Osteocyte (in vitro differentiated cells): ENCODE results near the gene MST1. TPM values are rescaled to one million over a fixed set of nuclear protein-coding genes. Genes with fewer than 3 reads are reported as not detected.

Experiments
- DNase-seq: peaks from one replicate; pipeline ENCODE4 v3.0.0; 2021; ENCODE audit warnings: mixed read lengths; ENCODE audit not compliant: unreplicated experiment; ENCODE audit errors: extremely low spot score
- H3K27ac Mint-ChIP-seq: one replicate; pipeline ENCODE4 v1.8.0; 2021; ENCODE audit warnings: mild to moderate bottlenecking, mixed read lengths; ENCODE audit not compliant: unreplicated experiment
- H3K27me3 Mint-ChIP-seq: one replicate; pipeline ENCODE4 v1.8.0; 2021; ENCODE audit warnings: mixed read lengths; ENCODE audit not compliant: unreplicated experiment
- H3K36me3 Mint-ChIP-seq: one replicate; pipeline ENCODE4 v1.8.0; 2021; ENCODE audit warnings: mixed read lengths; ENCODE audit not compliant: unreplicated experiment
- H3K4me1 Mint-ChIP-seq: one replicate; pipeline ENCODE4 v1.8.0; 2021; ENCODE audit warnings: mixed read lengths; ENCODE audit not compliant: unreplicated experiment
- H3K4me3 Mint-ChIP-seq: one replicate; pipeline ENCODE4 v1.8.0; 2021; ENCODE audit warnings: mild to moderate bottlenecking, moderate library complexity, mixed read lengths; ENCODE audit not compliant: unreplicated experiment
- H3K9me3 Mint-ChIP-seq: one replicate; pipeline ENCODE4 v1.8.0; 2021; ENCODE audit warnings: mixed read lengths; ENCODE audit not compliant: unreplicated experiment
- total RNA-seq: library from RNA; stranded (reverse); gene quantifications from 2 replicates; pipeline ENCODE4 v1.2.1, GENCODE V29; 2021
- TF ChIP-seq, protein P1 (sequence below): fragments of 200-600 bp; sonication (generic); IDR thresholded peaks from 2 replicates; pipeline ENCODE4 v1.5.0; 2021; ENCODE audit warnings: antibody characterized with exemption, mild to moderate bottlenecking, moderate library complexity

Gene MST1
- total RNA-seq, 1 donor from 2014 or later: 38.3 TPM

DNA sequence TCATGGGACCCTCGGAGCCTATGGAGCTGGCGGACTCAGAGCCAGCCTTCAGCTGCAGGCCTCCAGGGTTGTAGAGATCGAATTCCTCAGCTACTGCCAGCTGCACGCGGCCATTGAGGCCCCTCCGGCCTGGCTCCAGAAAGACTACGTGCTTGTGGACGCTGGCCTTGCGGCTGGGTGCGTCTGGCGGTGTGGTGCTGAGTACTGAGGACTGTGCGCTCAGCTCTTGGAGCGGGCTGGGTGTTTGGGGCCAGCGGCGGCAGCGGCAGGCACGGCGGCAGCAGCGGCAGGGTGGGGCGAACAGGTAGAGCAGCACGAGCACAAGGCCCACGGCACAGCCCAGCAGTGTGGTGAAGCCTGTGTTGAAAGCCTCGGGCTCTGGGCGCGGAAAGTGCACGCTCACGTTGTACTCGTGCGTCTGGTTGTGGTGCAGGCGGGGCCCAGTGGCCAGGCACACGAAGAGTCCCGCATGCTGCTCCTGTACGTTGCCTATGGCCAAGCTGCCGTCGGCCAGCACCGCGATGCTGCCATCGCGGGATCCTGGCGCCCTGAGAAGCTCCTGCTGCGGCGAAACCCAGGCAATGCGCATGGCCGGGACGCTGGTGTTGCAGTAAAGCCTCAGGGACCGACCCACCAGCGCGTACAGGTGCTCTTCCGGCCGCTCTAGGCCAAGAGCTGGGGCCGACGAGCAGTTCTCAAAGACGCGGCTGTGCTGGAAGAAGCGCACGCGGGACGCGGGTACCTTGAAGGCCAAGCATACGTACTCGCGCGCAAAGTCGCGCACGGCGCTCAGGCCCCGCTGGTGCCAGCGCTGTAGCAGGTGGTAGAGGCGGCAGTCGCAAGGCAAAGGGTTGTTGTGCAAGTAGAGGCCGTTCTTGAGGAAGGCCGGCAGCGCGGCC, 28.9 kb upstream of the MST1 start:
- TF ChIP-seq, protein P1, sequence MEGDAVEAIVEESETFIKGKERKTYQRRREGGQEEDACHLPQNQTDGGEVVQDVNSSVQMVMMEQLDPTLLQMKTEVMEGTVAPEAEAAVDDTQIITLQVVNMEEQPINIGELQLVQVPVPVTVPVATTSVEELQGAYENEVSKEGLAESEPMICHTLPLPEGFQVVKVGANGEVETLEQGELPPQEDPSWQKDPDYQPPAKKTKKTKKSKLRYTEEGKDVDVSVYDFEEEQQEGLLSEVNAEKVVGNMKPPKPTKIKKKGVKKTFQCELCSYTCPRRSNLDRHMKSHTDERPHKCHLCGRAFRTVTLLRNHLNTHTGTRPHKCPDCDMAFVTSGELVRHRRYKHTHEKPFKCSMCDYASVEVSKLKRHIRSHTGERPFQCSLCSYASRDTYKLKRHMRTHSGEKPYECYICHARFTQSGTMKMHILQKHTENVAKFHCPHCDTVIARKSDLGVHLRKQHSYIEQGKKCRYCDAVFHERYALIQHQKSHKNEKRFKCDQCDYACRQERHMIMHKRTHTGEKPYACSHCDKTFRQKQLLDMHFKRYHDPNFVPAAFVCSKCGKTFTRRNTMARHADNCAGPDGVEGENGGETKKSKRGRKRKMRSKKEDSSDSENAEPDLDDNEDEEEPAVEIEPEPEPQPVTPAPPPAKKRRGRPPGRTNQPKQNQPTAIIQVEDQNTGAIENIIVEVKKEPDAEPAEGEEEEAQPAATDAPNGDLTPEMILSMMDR: no peak
- Mint-ChIP-seq H3K27ac (no peak overlapping the region), H3K9me3 (no peaks in the 10 kb centered on the region), H3K36me3 (peaks cover 6% of the 10 kb centered on the region), H3K27me3 (no peaks in the 10 kb centered on the region), H3K4me3 (peak overlapping the region; percentile 79), H3K4me1 (peaks cover 21% of the 10 kb centered on the region)
- DNase-seq: no peak

DNA sequence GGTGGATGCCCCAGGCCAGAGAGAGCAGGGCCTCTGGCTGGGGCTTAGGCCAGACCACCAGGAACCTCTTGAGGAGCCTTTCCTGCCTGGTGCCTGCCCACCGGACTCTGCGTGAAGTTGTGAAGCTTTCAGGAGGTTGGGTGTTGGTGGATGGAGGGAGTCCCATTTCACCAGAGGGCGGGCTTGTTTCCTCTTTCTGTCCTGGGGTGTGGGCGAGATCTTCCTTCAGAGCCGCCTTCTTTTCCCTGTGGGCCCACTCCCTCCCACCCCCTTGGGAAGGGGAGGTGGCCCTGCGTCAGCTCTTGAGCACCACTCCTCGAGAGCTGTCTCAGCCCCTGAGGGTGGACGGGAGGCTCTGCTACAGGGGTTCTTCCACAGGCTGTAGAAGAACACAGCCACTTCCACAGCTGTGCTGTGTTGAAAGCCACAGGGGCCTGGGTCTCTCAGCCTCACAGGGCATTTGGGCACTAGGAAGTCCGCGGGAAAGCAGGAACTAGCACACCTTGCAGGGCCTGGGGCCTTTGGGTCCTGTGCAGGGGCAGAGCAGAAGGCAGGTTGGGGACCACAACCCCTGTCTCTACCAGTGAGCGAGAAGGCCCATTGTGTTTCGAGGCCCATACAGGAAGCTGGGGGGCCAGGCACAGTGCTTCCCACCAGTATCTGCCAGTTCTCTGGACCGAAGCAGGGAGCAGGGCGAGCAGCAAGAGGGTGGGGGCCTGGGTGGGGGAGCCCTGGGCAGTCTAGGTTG, 28.1 kb upstream of the MST1 start:
- no peak overlapping the region for H3K27ac Mint-ChIP-seq
- TF ChIP-seq, protein P1: no peak
- H3K27me3 Mint-ChIP-seq: no peaks in the 10 kb centered on the region
- peaks cover 6% of the 10 kb centered on the region for H3K36me3 Mint-ChIP-seq
- H3K9me3 Mint-ChIP-seq: no peaks in the 10 kb centered on the region
- no peak for DNase-seq
- no peak overlapping the region for H3K4me3 Mint-ChIP-seq
- peaks cover 16% of the 10 kb centered on the region for H3K4me1 Mint-ChIP-seq

DNA sequence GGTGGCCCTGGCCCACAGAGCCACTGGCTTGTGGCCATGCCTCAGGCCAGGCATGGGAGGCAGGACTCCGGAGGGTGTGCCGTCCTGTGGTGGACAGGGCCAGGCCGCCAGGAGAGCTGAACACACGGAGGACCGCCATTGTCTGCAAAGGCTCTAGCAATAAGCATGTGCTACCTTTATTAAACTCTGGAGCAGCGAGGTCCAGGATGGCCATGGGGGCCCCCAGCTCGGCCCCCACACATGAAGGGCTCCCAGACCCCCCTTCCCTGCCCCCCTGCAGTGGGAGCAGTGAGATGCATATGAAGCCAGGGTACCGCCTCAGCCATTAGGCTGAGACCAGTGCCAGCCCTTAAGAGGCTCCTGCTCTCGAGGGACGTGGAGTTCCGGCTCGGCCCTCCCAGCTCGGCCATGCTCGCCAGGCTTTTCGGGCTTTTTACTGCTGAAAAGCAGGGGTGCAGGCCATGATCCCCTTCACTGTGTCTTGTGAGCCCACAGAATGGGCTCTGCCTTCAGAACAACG, 27.5 kb upstream of the MST1 start:
- TF ChIP-seq, protein P1: no peak
- Mint-ChIP-seq H3K4me1 (peaks cover 15% of the 10 kb centered on the region), H3K9me3 (no peaks in the 10 kb centered on the region), H3K4me3 (no peak overlapping the region), H3K36me3 (peaks cover 6% of the 10 kb centered on the region), H3K27me3 (no peaks in the 10 kb centered on the region), H3K27ac (no peak overlapping the region)
- DNase-seq: no peak

DNA sequence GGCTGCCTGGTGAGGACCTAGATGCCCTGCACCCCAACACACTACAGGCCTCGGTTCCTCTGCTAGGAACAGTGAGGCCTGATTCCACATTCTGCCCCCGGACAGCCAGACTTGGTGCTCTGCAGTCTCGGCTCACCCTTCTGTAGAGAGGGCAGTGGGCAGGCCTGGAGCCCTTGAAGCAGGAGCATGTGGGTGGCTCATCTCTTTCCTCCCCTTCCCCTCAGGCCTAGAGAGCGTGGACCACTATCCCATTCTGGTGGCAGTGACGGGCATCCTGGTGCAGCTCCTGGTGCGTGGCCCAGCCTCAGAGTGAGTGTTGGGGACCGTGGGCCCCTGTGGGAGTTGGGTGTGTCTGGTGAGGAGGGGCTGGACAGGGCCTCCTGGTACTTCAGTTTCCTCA, 26.9 kb upstream of the MST1 start:
- Mint-ChIP-seq H3K4me3 (no peak overlapping the region), H3K9me3 (no peaks in the 10 kb centered on the region), H3K36me3 (peaks cover 5% of the 10 kb centered on the region), H3K27me3 (no peaks in the 10 kb centered on the region), H3K4me1 (peaks cover 15% of the 10 kb centered on the region), H3K27ac (no peak overlapping the region)
- TF ChIP-seq, protein P1: no peak
- no peak for DNase-seq
